Measurements from ENCODE around the gene PWWP2B.
"Not testable (repeated sequence)": the region's sequence is repeated elsewhere in the genome, so short reads cannot be mapped to it uniquely, and the experiment has no call there.

The PWWP2B gene

DNA sequence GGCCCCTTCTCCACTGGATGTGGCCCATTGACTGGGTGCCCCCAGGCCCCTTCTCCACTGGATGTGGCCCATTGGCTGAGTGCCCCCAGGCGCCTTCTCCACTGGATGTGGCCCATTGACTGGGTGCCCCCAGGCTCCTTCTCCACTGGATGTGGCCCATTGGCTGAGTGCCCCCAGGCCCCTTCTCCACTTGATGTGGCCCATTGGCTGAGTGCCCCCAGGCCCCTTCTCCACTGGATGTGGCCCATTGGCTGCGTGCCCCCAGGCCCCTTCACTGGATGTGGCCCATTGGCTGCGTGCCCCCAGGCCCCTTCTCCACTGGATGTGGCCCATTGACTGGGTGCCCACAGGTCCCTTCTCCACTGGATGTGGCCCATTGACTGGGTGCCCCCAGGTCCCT, 39.1 kb downstream of the PWWP2B start:
- not testable (repeated sequence) for DNase-seq

DNA sequence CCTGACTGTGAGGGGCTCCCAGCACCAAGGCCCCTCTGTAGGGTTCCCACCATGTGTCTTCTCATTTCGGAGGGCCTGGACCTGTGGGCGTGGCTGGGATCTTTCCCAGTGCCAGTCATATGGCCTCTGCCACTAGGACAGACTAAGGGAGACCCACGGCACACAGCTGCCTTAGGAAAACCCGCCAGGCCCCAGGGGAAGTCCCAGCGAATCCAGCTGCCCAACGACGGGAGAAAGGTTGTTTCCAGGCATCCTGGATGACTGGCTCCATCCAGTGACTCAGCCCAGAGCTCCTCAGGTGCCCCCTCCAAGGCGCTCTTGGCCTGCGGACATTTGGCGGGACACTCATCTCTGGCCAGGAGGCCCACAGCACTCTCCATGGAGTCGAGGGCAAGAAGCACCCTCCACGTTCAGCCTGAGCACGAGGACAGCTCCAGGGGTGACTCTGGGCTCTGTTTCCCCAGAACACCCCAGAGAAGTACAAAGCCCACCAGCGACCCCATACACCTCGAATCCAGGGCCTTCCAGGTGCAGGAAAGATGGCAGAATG, 39.9 kb downstream of the PWWP2B start:
- no peak for DNase-seq

DNA sequence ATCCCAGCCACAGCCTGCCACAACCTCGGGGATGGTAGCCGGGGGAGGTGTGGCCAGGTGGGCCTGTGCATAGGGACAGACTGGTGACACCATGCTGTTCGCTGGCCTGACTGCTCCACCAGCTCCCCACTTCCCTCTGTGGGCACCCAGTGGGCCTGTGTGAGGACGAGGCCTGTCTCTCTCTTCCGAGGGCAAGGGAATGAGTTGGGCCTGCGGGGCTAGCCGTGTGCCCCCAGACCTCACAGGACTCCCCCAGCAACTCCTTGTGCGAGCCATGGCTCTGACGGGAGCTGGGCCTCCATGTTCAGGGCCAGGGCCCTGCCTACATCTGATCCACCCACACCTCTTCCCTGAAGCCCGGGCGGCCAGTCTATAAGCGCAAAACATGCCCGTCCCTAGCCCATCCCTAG, 40.5 kb downstream of the PWWP2B start:
- DNase-seq: no peak

DNA sequence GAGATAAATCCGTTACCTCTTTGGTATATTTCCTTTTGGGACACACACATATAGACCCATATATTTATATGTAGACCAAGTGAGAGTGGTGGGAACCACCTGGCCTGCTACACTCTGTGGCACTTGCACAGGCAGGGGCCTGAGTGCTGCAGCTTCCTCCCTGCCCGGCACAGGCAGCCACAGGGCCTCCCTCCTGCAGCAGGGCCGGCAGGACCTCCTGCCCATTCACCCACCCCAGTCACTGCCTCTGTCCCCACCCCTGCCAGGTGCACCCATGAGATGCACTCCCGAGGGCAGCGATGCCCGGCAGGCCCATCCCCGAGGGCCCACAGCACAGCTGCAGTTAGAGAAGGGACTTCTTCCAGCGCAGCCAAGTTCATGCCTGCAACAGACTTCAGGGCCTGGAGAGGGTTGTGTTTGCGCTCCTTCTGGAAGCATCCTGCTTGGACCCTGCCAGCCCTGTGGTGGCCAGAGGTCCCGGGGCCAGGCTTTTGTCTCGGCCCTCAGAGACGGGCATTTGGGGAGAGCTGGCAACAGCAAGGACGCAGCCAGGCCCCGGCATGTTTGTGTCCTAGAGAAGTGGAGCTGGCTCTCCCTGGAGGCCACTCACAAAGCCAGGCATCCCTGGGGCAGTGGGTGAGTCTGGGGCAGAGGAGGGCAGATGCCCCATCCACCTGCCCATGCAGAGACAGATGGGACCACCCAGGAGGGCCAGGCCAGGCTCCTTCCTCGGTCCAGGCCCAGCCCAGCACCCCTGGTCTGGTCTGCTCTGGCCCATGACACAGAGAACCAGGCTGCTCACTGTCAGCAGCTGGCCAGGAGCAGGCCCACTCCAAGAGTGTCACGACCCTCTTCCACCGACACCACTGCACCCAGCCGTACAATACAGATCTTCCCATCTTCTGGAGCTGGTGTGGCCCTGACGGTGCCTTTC, 41.4 kb downstream of the PWWP2B start:
- no peak for DNase-seq

DNA sequence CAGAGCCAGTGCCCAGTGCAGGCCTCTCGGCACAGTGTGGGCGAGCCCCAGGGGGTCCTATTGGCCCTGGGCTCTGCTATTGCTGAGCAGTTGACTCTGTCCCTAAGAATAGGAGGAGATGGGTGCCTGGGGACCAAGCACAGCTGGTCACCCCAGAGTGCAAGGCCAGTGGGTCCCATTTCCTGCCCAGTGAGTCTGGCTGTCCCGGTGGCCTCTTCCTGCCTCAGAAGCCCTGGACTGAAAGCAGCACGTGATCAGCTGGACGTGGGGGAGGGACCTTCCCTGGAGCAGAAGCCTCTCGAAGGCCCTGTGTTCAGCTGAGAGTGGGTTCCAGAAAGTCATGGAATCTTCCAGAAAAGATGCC, 42.0 kb downstream of the PWWP2B start:
- DNase-seq: no peak

DNA sequence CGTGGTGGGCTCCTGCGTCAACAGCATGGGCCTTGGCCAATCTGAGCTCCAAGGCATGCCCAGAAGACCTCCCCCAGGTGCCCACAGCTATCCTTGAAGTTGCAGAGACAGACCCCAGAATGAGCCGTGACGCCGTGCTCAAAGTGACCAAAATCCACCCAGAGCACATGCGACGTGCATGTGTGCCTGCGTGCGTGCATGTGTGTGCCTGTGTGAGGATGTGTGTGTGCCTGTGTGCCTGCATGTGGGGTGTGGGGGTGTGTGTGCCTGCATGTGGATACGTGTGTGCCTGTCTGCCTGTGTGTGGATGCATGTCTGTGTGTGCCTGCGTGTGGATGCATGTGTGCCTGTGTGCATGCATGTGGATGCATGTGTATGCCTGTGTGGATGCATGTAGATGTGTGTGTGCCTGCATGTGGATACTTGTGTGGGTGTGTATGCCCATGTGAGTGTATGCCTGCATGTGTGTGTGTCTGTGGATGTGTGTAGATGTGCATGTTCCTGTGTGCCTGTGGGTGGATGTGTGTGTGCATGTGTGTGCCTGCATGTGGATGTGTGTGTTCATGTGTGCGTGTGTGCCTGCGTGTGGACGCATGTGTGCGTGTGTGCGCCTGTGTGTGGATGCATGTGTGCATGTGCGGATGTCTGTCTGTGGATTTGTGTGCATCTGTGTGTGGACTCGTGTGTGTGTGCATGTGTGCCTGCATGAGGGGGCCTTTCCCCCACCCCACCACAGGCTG, 42.6 kb downstream of the PWWP2B start:
- DNase-seq: no peak

DNA sequence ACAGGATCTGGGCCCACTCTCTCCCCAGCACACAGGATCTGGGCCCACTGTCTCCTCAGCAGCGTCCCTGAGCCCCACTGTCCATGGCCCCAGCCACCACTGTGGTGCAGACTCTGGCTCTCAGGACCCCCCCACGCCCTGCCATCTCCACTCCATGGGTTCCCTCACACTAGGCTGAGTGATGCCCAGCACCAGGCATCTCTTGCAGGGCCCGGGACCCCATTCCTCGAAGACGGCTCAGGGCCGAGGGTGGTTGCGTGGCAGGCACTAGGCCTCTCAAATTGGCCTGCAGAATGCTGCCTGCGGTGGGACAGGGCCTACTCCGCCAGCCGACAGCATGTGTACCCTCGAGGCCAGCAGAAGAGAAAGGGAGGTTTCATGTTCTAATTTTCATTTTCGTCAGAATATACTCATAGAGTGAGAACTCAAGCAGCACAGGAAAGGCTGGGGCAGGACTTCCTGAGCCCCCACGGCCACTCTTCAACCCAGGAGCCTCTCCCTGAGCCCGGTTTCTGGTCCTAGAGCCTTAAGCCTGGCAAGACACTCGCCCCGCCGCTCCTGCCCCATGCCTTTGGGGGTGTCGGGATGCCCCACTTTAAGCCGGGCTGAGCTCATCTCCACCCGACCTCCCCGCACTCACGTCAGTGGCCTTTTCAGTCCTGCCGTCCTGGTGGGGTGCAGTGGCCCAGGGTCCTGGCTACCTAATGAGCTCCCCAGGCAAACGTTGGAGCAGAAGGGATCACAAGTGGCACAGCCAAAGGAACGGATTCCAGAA, 44.0 kb downstream of the PWWP2B start:
- DNase-seq: no peak

DNA sequence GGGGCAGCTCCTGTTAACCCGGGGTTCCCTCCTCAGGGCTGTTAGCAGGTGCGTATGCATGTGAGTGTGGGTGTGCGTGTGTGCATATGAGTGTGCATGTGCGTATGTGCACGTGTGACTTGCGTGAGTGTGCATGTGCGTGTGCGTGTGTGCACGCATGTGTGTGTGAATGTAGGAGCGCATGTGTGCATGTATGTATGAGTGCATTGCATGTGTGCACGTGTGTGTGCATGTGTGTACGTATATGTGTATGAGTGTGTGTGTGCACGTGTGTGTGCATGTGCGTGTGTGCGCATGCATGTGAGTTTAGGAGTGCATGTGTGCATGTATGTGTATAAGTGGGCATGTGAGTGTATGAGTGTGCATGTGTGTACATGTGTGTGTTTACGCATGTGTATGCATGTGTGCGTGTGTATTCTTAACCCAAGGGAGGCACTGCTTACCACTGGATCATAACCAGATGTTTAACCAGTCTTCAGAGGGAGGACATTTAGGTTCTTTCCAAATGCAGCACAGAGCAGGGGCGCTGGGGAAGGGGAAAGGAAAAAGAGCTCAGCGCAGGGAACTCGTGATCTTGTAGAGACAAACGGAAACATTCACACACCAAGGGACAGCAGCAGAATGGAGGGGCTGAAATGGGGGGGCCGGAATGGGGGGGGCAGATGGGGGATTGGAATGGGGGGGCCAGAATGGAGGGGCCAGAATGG, 45.0 kb downstream of the PWWP2B start:
- DNase-seq: no peak

DNA sequence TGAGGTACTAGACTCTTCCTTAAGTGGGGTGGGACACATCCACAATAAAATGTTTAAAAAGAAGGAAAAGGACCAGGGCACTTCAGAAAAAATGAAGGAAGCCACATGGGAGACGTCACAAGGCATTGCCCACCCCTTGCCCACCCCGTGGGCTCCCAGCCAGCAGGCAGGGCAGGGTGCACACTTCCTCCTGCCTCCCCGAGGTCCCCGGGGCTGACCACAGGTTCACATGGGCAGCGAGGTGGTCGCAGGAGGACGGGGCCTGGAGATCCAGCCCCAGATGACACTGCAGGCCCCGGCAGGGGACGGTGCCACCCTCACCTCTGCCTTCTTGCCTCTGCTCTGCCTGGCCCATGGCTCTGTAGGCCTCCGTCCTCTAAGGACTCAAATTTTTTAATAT, 45.6 kb downstream of the PWWP2B start:
- no peak for DNase-seq

DNA sequence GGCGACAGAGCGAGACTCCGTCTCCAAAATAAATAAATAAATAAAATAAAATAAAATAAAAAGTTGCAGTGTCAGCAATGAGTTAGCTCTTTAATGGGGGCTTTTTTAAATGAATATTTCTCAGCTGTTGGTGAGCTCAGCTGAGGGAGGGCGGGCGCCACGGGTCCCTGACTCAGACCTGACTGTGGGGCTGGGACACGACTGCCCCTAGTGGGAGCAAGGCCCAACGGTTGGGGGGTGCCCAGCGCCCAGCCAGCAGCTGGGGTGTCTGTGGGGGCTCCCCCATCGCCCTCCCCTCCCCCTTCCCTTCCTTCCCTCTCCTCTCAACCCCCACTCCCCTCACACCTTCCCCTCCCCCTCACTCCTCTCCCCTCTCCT, 46.6 kb downstream of the PWWP2B start:
- peak; percentile 68 to 71 for DNase-seq

DNA sequence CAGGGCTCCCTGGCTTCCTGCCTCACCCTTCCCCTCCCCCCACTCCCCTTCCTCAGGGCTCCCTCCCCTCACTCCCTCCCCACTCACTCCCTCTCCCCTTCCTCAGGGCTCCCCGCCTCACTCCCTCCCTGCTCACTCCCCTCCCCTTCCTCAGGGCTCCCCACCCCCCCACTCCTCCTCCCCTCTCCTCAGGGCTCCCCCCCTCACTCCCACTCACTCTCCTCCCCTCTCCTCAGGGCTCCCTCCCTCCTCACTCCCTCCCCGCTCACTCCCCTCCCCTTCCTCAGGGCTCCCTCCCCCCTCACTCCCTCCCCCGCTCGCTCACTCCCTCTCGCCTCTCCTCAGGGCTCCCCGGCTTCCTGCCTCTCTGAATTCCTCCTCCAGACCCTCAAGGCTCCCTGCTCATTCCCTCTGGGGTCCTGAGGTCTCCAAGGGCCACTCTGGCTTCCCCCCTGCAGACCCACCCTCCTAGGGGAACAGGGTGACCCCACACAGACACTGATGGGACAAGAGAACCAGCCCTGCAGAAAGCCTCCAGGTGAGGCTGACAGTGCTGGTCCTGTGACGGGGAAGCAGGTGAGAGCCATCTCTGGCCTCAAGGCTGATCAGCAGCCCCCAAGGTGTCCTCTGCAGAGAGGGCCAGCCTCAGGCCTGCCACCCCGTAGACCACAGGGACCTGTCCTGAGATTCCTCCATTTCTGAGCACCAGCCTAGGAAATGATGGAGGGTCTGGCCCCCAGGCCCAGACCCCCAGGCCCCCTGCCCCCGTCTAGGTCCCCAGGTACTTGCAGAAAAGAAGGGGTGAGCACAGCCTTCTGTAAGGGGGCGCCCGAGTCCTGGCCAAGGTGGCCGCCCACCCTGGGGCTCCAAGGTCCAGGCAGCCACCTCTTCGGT, 47.2 kb downstream of the PWWP2B start:
- peak; percentile 61 to 66 for DNase-seq

DNA sequence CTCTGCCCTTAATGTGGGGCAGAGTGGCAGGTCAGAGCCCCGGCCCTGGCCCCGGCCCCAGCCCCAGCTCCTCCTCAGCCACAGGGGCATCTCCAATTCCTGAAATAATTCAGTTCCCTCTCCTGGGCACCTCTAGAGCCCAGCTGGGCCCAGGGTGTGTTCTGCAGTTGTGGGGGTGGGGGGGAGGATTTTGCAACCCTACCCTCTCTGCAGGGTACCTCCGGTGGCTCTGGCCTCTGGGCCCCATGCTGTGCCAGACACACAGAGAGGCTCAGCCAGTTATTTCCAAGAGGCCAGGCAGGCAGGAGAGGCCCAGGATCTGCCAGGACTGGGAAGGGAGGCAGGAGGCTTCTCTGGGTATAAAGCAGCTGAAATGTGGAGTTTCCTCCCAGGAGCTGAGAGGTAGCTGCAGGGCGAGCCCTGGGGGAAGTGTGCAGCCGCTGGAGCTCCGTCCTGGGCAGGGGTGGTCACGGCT, 47.9 kb downstream of the PWWP2B start:
- peak in 1 of 2 experiments; percentile 26 for DNase-seq

DNA sequence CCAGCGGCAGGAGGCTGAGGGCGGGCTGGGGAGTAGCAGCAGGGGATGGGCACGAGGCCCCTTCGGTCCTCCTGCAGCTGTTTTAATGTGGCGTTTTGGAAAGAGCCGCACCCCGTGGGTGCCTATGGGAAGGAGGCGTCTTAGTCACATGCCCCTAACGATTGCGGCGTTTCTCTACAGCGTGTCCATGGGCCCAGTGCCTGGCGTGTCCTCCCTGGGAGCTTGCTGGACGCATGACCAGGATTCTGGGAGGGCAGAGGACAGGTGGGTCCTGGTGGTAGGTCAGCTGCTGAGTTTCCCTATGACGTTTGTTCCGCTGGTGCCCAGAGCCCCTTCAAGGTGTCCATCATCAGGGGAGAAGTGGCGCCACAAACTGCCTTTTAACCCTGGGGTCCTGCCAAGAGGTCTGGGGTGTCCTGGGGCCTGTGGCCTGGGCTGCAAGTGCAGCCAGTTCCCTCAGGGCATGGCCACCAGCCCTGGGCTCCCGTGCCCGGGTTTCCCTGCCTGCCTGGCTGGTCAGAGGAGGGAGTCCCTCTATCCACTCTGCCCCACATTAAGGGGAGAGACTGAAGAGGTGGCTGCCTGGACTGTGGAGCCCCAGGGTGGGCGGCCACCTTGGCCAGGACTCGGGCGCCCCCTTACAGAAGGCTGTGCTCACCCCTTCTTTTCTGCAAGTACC, 48.7 kb downstream of the PWWP2B start:
- DNase-seq: no peak

DNA sequence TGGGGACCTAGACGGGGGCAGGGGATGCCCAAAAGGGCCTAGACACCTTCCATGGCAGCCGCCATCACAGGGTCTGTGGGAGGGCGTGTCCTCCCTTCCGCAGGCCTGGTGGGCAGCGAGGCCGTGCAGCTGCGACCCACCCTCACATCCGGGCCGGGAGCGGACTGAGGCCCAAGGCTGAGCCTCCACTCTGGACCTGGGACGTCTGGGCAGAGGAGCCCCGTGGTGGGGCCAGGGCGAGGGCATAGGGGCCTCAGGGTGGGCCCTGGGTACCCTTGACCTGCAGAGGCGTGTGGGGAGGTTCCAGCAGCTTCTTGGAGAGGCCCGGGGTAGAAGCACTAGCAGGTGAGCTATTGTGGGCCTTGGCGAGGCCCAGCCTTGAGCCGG, 49.2 kb downstream of the PWWP2B start:
- no peak for DNase-seq

DNA sequence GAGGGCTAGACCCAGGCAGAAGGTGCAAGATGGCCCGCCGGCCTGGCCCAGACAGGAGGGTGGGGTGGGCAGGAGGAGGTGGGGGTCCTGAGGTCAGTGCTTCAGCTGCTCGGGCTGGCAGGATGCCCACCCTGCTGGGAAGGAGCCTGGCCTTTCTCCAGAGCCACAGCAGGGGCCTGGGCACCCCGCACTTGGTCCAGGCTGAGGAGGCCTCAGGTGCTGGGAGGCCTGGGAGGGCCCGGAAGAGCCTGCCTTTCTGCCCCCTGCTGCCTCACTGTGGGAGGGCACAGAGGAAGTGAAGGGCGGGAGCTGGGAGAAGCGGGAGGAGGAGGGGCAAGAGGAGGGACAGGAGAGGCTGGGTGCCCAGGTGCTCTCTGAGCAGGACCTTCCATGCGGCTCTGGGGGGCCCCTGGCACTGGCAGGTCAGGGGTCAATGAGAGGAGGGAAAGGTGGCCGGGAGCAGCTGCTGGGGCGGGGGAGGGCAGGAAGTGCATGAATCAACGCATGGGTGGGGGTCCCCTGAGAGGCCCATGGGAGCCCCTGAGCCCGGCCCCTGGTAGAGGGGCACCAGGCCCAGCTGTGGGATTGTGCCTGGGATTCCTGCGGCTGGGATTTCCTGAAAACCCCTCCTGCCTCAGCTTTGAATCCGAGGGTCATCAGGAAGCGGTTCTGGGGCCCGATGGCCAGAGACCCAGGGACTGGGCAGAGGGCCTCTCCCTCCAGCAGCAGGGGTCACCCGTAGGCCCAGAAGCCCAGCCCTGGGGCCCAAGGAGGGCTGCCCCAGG, 49.9 kb downstream of the PWWP2B start:
- peak; percentile 89 to 91 for DNase-seq

DNA sequence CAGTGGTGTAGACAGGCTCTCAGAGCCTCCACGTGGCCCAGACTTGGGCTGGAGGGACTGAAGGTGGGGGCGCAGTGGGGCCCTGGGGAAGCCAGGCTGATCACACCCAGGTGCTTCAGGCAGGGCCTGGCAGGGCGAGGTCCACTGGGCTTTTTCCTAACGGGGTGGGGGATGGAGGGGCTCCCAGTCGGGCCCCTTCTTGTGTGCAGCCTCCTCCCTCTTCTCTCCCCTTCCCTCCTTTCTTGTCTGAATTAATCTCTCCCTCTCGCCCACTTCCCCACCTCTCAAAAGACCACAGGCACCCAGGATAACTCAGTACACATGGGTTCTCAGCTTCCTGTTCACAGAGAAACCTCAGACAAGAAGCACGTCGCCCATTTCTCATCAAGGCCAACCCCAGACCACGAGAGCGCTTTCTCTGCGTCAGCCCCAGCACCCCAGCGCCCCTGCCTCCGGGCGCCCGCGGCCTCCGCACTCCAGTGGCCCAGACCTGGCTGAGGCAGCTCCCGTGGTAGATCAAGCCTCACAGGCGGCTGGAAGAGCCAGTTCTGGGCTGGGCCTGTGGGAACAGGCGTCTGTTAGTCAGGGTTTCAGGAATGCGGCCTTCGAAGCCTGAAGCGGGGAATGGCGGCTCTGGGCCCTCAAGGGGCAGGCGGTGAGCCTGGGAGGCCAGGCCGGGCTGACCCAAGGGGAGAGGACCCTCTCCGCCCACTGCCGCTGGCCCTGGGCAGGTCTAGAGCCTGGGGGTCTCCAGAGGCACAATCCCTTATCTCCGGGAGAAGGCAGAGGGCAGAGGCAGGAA, 50.6 kb downstream of the PWWP2B start:
- DNase-seq: peak; percentile 94 to 95

DNA sequence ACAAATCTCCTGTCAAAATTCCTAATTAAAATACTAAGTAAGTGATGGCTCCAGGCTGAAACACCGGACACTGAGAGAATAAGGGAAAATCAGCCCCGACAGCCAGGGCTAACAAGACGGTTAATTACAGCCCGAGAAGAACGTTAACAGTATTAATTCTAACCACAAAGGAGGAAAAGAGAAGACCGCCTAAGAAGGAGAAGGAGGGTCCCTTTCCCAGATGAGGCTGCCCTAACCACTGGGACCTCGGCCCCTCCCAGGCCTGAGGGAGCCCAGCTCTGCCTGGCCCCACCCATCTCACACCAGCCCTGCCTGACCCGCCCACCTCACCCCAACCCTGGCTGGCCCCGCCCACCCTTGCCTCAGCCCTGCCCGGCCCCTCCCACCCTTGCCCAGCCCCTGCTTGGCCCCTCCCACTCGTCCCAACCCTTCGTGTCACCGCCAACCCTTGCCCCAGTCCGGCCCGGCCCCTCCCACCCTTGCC, 51.3 kb downstream of the PWWP2B start:
- DNase-seq: peak; percentile 88 to 90

DNA sequence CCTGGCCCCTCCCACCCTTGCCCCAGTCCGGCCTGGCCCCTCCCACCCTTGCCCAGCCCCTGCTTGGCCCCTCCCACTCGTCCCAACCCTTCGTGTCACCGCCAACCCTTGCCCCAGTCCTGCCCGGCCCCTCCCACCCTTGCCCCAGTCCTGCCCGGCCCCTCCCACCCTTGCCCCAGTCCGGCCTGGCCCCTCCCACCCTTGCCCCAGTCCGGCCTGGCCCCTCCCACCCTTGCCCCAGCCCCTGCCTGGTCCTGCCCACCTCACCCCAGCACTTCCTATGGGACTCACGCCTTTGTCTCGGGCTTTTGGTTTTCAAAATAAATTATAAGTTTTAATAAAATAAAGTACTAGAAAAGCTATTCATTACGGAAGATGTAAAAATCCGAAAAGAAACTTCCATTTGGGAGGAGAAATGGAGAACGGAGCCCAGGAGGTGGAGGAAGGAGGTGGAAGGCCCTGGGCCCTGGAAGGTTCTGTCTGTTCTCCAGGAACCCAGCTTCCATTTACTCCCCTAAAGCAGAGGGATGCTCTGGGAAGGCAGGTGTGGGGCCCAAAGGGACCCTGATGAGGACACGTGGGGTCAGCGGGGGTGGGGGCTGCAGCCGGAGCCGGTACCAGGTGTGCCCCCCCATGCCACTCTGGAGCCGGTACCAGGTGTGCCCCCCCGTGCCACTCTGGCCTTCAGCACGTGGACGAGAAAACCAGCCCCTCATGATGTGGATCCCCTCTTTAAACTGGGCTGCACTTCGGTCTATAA, 52.2 kb downstream of the PWWP2B start:
- DNase-seq: peak; percentile 66 to 77
